ENCODE measurements around the gene DSCAML1. TPM values are rescaled to one million over a fixed set of nuclear protein-coding genes. Genes with fewer than 3 reads are reported as not detected.

Gene DSCAML1
- total RNA-seq, 1 experiment from 2014 or later, result not detected

- TF ChIP-seq EZH2phosphoT487 (IDR thresholded peaks at IDR 0.05; ENCODE audit: borderline replicate concordance) (no peak), YY1 (IDR thresholded peaks at IDR 0.05; ENCODE audit: extremely low read depth, insufficient replicate concordance, low read depth, low read length) (no peak), SP1 (IDR thresholded peaks at IDR 0.05; ENCODE audit: low read depth) (no peak), EZH2 (IDR thresholded peaks at IDR 0.05) (no peak), POLR2A (IDR thresholded peaks at IDR 0.05; ENCODE audit: borderline replicate concordance, extremely low read depth, insufficient read depth, insufficient read length) (no peak), JUND (IDR thresholded peaks at IDR 0.05) (no peak), CEBPB (IDR thresholded peaks at IDR 0.05; ENCODE audit: low read depth) (no peak), ELF1 (IDR thresholded peaks at IDR 0.05; ENCODE audit: borderline replicate concordance, low read depth) (no peak), CTCF (IDR thresholded peaks at IDR 0.05 in 2 of 3, conservative IDR thresholded peaks at IDR 0.05 in 1 of 3; ENCODE audit: borderline replicate concordance in 1 of 3, insufficient read depth in 1 of 3, low read depth in 2 of 3, low read length in 2 of 3) (no peak), RAD21 (IDR thresholded peaks at IDR 0.05; ENCODE audit: low read depth) (no peak)
- TF ChIP-seq, protein P1, sequence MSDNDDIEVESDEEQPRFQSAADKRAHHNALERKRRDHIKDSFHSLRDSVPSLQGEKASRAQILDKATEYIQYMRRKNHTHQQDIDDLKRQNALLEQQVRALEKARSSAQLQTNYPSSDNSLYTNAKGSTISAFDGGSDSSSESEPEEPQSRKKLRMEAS (IDR thresholded peaks at IDR 0.05), result no peak
- Histone ChIP-seq H3K9me2 (ENCODE audit: insufficient read depth) (no peaks in the 10 kb centered on the region), H3K27me3 (ENCODE audit: insufficient read depth, low read length) (peaks cover 5% of the 10 kb centered on the region; the same call in 1 of the 2 replicates), H3K9ac (ENCODE audit: low read length) (no peak overlapping the region), H3K27ac (ENCODE audit: low read depth, low read length) (no peak overlapping the region), H3K9me3 (ENCODE audit: control insufficient read depth in 1 of 2, insufficient read depth in 1 of 2, low read depth in 1 of 2, low read length in 2 of 2) (no peaks in the 10 kb centered on the region), H3K4me1 (ENCODE audit: control insufficient read depth in 1 of 2, insufficient read depth in 2 of 2, low read length in 2 of 2) (no peaks in the 10 kb centered on the region), H4K20me1 (ENCODE audit: insufficient read depth) (no peaks in the 10 kb centered on the region), H3K36me3 (ENCODE audit: control insufficient read depth in 1 of 2, insufficient read depth in 2 of 2, low read length in 2 of 2) (no peaks in the 10 kb centered on the region), H3K79me2 (ENCODE audit: insufficient read depth, low read length) (no peaks in the 10 kb centered on the region), H3K4me2 (ENCODE audit: low read length) (no peak overlapping the region), H2AFZ (ENCODE audit: low read depth, low read length, poor library complexity, severe bottlenecking) (no peak overlapping the region), H3K4me3 (replicated peaks in 1 of 2; ENCODE audit: low read depth in 1 of 2, low read length in 2 of 2) (no peak overlapping the region)
- no peak for DNase-seq (ENCODE audit: low read depth, low spot score)
- intact Hi-C loops (cut with micrococcal nuclease), result no loop called here
- RAD21 ChIA-PET (ENCODE audit: low non-redundant PET in 1 of 2, low total read pairs in 2 of 2, uncharacterized antibody in 2 of 2, unreplicated experiment in 2 of 2), result no interaction called here
- no peak for ATAC-seq
- BruUV-seq (replicated peaks), result no TSS peak
- POLR2A ChIA-PET, result no interaction called here
- CTCF ChIA-PET, result interaction anchor here (1.1 kb wide), 1 partner anchor 57 kb away, joined by 3 read pairs; no protein-coding TSS in a partner anchor
Measured at GRCh38 chr11:117482881-117483280, 314.1 kb downstream of the DSCAML1 start.

All from HCT116 (cell line).